ENCODE measurements around the gene STING1.
"Not testable (repeated sequence)": the region's sequence is repeated elsewhere in the genome, so short reads cannot be mapped to it uniquely, and the experiment has no call there.

STING1 gene

DNA sequence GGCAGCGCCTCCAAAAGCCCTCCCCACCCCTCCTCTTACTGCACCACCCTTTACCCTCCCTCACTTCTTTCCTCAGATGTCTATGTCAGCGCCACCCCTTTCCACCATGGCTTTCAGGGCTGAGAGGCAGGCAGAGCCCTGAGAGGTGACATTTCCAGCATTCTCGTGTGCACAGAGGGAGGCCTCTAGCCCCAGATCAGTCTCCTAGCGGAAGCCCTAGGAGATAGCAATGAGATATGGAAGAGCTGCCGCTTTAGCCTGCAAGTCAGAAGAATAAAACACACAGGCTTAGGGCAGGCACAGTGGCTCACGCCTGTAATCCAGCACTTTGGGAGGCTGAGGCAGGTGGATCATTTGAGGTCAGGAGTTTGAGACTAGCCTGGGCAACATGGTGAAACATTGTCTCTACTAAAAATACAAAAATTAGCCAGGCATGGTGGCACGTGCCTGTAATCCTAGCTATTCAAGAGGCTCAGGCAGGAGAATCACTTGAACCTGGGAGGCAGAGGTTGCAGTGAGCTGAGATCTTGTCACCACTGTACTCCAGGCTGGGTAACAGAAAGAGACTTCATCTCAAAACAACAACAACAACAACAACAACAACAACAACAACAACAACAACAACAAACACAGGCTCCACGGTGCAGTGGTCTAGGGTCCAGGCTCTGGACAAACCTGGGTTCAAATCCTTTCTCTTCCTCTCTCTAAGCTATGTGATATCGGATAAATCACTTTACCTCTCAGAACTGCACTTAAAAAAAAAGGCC is 3.7 kb downstream of the STING1 start:
- Histone ChIP-seq H3K4me3 (ENCODE audit: control insufficient read depth in 1 of 7, extremely low read depth in 1 of 7, insufficient read depth in 4 of 7, low read depth in 2 of 7, low read length in 6 of 7) (peak overlapping the region in 2 of 7 experiments; percentile 14 to 26), H3K27ac (ENCODE audit: insufficient read depth in 1 of 2, low read depth in 1 of 2, low read length in 2 of 2, poor library complexity in 1 of 2, severe bottlenecking in 2 of 2) (peak overlapping the region in 1 of 2 experiments; percentile 73), H3K36me3 (ENCODE audit: control insufficient read depth in 4 of 4, insufficient read depth in 4 of 4, low read length in 3 of 4) (peaks cover 0 to 45% (median 23%) of the 10 kb centered on the region in 4 experiments), H3K4me1 (ENCODE audit: control extremely low read depth in 1 of 4, control insufficient read depth in 4 of 4, insufficient read depth in 4 of 4, low read length in 3 of 4) (peaks cover 20 to 96% (median 87%) of the 10 kb centered on the region in 4 experiments)
- H3K27me3 ChIP-seq (replicated peaks in 2 of 5; ENCODE audit: control insufficient read depth in 4 of 5, insufficient read depth in 5 of 5, low read length in 4 of 5); H3K9me3 ChIP-seq (ENCODE audit: control extremely low read depth in 1 of 5, control insufficient read depth in 4 of 5, insufficient read depth in 2 of 5, low read depth in 1 of 5, low read length in 4 of 5); DNase-seq: not testable (repeated sequence)
- CTCF ChIA-PET, result interaction anchor here (1.2 to 10.3 kb wide), 9 partner anchors 10 to 55 kb away, joined by 3 to 112 read pairs (median 5); partner anchors contain the start of gene DNAJC18
- WGBS (ENCODE audit: insufficient coverage), result 85% methylated on average over 7 of the region's 9 CpGs
- POLR2A ChIA-PET, result interaction anchor here (0.5 kb wide), 1 partner anchor 107 kb away, joined by 6 read pairs; no protein-coding TSS in a partner anchor

DNA sequence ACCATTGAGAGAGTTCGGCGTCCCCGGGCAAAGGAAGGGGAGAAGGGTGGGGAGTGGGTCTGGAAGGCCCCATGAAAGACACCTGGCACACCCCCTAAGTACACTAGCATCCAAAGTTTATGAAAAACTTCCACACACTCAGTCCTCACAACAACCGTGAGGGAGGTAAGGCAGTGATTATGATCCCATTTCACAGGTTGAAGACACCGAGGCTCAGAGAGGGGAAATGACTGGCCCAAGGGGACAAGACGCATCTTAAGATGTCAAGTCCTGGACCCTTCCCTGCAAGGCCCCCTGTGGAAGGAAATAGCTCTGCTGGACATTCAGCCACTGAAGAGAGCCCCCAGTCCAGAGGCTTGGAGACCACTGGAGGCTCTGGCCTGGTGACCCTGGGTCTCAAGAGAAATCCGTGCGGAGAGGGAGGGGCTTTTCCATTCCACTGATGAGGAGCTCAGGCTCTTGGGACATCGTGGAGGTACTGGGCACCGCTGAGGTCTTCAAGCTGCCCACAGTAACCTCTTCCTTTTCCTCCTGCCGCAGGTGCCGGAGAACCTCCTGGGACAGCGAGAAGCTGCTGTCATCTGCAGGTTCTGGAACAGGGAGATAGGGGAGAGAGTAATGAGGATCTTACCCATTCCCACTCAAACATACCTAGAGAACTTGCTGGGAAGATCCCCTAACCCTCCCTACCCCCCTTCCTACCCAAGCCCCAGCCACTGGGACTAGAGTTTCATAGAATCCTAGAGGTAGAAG is 6.5 kb downstream of the STING1 start:
- H3K27me3 ChIP-seq (replicated peaks in 2 of 5; ENCODE audit: control insufficient read depth in 4 of 5, insufficient read depth in 5 of 5, low read length in 4 of 5), result no peaks in the 10 kb centered on the region
- DNase-seq, result peak in 2 of 3 donors; percentile 45 to 58
- no peaks in the 10 kb centered on the region for H3K9me3 ChIP-seq (ENCODE audit: control extremely low read depth in 1 of 5, control insufficient read depth in 4 of 5, insufficient read depth in 2 of 5, low read depth in 1 of 5, low read length in 4 of 5)
- H3K27ac ChIP-seq (ENCODE audit: insufficient read depth in 1 of 2, low read depth in 1 of 2, low read length in 2 of 2, poor library complexity in 1 of 2, severe bottlenecking in 2 of 2), result peak overlapping the region; percentile 71 to 84
- 50% methylated on average over 5 of the region's 13 CpGs for WGBS (ENCODE audit: insufficient coverage)
- H3K4me1 ChIP-seq (ENCODE audit: control extremely low read depth in 1 of 4, control insufficient read depth in 4 of 4, insufficient read depth in 4 of 4, low read length in 3 of 4), result peaks cover 17 to 98% (median 94%) of the 10 kb centered on the region in 4 experiments
- peaks cover 0 to 47% (median 23%) of the 10 kb centered on the region in 4 experiments for H3K36me3 ChIP-seq (ENCODE audit: control insufficient read depth in 4 of 4, insufficient read depth in 4 of 4, low read length in 3 of 4)
- CTCF ChIA-PET, result interaction anchor here (0.6 to 10.3 kb wide), 11 partner anchors 20 to 56 kb away, joined by 3 to 112 read pairs (median 4); partner anchors contain the start of gene DNAJC18
- POLR2A ChIA-PET, result interaction anchor here (0.6 to 1.8 kb wide), 5 partner anchors 10 to 74 kb away, joined by 3 to 8 read pairs (median 3); partner anchors contain the start of gene DNAJC18
- peak overlapping the region in 3 of 7 experiments; percentile 30 to 50 (median 31) for H3K4me3 ChIP-seq (ENCODE audit: control insufficient read depth in 1 of 7, extremely low read depth in 1 of 7, insufficient read depth in 4 of 7, low read depth in 2 of 7, low read length in 6 of 7)

DNA sequence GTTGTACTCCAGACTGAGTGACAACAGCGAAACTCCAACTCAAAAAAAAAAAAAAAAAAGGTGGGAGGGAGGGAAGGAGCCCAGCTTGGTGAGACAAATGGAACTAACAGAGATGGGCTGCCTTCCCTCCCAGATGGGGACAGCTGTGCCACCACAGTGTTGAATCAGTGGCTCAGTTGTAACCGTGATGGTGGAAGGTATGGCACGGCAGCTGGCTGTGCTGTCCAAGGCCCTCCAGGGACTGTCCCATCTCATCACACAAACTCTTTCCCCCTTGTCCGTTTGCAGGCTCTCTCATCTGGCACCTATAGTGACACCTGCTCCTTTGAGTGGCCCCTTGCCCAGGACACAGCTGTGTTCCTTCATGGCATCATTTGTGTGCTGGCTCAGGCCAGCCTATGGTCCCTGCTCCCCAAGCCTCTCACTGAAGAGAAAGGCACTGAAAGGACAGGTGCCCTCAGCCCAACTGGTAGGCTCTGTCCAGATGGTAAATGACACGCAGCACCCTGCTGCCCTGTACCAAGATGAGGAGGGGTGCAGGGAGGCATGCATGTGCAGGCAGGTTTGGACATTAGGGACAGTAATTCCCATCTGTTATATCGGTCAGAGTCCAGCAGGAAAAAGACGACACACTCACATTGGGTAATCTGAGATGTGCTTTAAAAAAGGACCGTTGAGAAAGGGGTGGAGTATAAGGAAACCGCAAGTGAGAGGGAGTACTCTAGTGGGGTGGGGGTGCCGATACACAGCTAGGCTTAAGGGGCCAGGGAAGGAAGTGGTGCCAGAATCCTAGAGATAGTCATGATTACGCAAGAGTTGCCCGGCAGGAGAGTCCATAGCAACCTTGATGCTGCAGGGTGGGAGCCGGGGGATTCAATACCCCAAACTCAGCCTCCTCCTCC is 7.4 kb downstream of the STING1 start:
- Histone ChIP-seq H3K9me3 (ENCODE audit: control extremely low read depth in 1 of 5, control insufficient read depth in 4 of 5, insufficient read depth in 2 of 5, low read depth in 1 of 5, low read length in 4 of 5) (no peaks in the 10 kb centered on the region), H3K4me1 (ENCODE audit: control extremely low read depth in 1 of 4, control insufficient read depth in 4 of 4, insufficient read depth in 4 of 4, low read length in 3 of 4) (peaks cover 10 to 96% (median 92%) of the 10 kb centered on the region in 4 experiments), H3K4me3 (ENCODE audit: control insufficient read depth in 1 of 7, extremely low read depth in 1 of 7, insufficient read depth in 4 of 7, low read depth in 2 of 7, low read length in 6 of 7) (peak overlapping the region in 4 of 7 experiments; percentile 21 to 50 (median 38)), H3K27ac (ENCODE audit: insufficient read depth in 1 of 2, low read depth in 1 of 2, low read length in 2 of 2, poor library complexity in 1 of 2, severe bottlenecking in 2 of 2) (peak overlapping the region; percentile 71 to 84), H3K36me3 (ENCODE audit: control insufficient read depth in 4 of 4, insufficient read depth in 4 of 4, low read length in 3 of 4) (peaks cover 0 to 40% (median 23%) of the 10 kb centered on the region in 4 experiments), H3K27me3 (replicated peaks in 2 of 5; ENCODE audit: control insufficient read depth in 4 of 5, insufficient read depth in 5 of 5, low read length in 4 of 5) (no peaks in the 10 kb centered on the region)
- whole genome bisulfite sequencing (ENCODE audit: insufficient coverage), result 7% methylated on average over 9 of the region's 13 CpGs
- DNase-seq, result peak; percentile 84 to 96 (median 95)
- ChIA-PET POLR2A (interaction anchor here (0.6 to 1.8 kb wide), 5 partner anchors 27 to 86 kb away, joined by 3 to 8 read pairs (median 5); partner anchors contain the start of gene DNAJC18), CTCF (interaction anchor here (0.6 to 10.3 kb wide), 10 partner anchors 27 to 55 kb away, joined by 3 to 112 read pairs (median 4); partner anchors contain the start of gene DNAJC18)

GRCh38 chr5:139473565-139473964 is 9.0 kb downstream of the STING1 start:
- WGBS (ENCODE audit: insufficient coverage), result 83% methylated on average over 1 of the region's 2 CpGs
- Histone ChIP-seq H3K27ac (ENCODE audit: insufficient read depth in 1 of 2, low read depth in 1 of 2, low read length in 2 of 2, poor library complexity in 1 of 2, severe bottlenecking in 2 of 2) (peak overlapping the region; percentile 52 to 84), H3K36me3 (ENCODE audit: control insufficient read depth in 4 of 4, insufficient read depth in 4 of 4, low read length in 3 of 4) (peaks cover 0 to 37% (median 18%) of the 10 kb centered on the region in 4 experiments), H3K4me3 (ENCODE audit: control insufficient read depth in 1 of 7, extremely low read depth in 1 of 7, insufficient read depth in 4 of 7, low read depth in 2 of 7, low read length in 6 of 7) (no peak overlapping the region), H3K9me3 (ENCODE audit: control extremely low read depth in 1 of 5, control insufficient read depth in 4 of 5, insufficient read depth in 2 of 5, low read depth in 1 of 5, low read length in 4 of 5) (no peaks in the 10 kb centered on the region), H3K4me1 (ENCODE audit: control extremely low read depth in 1 of 4, control insufficient read depth in 4 of 4, insufficient read depth in 4 of 4, low read length in 3 of 4) (peaks cover 13 to 98% (median 88%) of the 10 kb centered on the region in 4 experiments), H3K27me3 (replicated peaks in 2 of 5; ENCODE audit: control insufficient read depth in 4 of 5, insufficient read depth in 5 of 5, low read length in 4 of 5) (no peaks in the 10 kb centered on the region)
- POLR2A ChIA-PET, result interaction anchor here (1.1 kb wide), 1 partner anchor 9 kb away, joined by 3 read pairs; the partner anchor contains the start of gene STING1
- no peak for DNase-seq
- CTCF ChIA-PET, result interaction anchor here (1.3 to 7.6 kb wide), 5 partner anchors 9 to 55 kb away, joined by 3 to 44 read pairs (median 6); partner anchors contain the start of gene STING1

- H3K9me3 ChIP-seq (ENCODE audit: control extremely low read depth in 1 of 5, control insufficient read depth in 4 of 5, insufficient read depth in 2 of 5, low read depth in 1 of 5, low read length in 4 of 5), result no peaks in the 10 kb centered on the region
- peaks cover 0 to 33% (median 14%) of the 10 kb centered on the region in 4 experiments for H3K36me3 ChIP-seq (ENCODE audit: control insufficient read depth in 4 of 4, insufficient read depth in 4 of 4, low read length in 3 of 4)
- no peak for DNase-seq
- peaks cover 13 to 98% (median 88%) of the 10 kb centered on the region in 4 experiments for H3K4me1 ChIP-seq (ENCODE audit: control extremely low read depth in 1 of 4, control insufficient read depth in 4 of 4, insufficient read depth in 4 of 4, low read length in 3 of 4)
- no peak overlapping the region for H3K4me3 ChIP-seq (ENCODE audit: control insufficient read depth in 1 of 7, extremely low read depth in 1 of 7, insufficient read depth in 4 of 7, low read depth in 2 of 7, low read length in 6 of 7)
- peak overlapping the region in 1 of 2 experiments; percentile 84 for H3K27ac ChIP-seq (ENCODE audit: insufficient read depth in 1 of 2, low read depth in 1 of 2, low read length in 2 of 2, poor library complexity in 1 of 2, severe bottlenecking in 2 of 2)
- WGBS (ENCODE audit: insufficient coverage), result 88% methylated on average over 8 of the region's 8 CpGs
- no peaks in the 10 kb centered on the region for H3K27me3 ChIP-seq (replicated peaks in 2 of 5; ENCODE audit: control insufficient read depth in 4 of 5, insufficient read depth in 5 of 5, low read length in 4 of 5)
- POLR2A ChIA-PET, result interaction anchor here (1.1 kb wide), 1 partner anchor 9 kb away, joined by 3 read pairs; the partner anchor contains the start of gene STING1
- CTCF ChIA-PET, result interaction anchor here (0.7 to 7.6 kb wide), 8 partner anchors 9 to 54 kb away, joined by 3 to 44 read pairs (median 5); partner anchors contain the start of genes DNAJC18 and STING1
Measured at GRCh38 chr5:139473105-139473504, 9.5 kb downstream of the STING1 start.
